GM18861 (cell line): ENCODE data around the gene FBF1.
"Not testable (repeated sequence)": the region's sequence is repeated elsewhere in the genome, so short reads cannot be mapped to it uniquely, and the experiment has no call there.

Experiments
- ATAC-seq: cut with Tn5 transposase; IDR thresholded peaks from one replicate; pipeline ENCODE4 v1.9.1; 2021; ENCODE audit not compliant: unreplicated experiment

The FBF1 gene

DNA sequence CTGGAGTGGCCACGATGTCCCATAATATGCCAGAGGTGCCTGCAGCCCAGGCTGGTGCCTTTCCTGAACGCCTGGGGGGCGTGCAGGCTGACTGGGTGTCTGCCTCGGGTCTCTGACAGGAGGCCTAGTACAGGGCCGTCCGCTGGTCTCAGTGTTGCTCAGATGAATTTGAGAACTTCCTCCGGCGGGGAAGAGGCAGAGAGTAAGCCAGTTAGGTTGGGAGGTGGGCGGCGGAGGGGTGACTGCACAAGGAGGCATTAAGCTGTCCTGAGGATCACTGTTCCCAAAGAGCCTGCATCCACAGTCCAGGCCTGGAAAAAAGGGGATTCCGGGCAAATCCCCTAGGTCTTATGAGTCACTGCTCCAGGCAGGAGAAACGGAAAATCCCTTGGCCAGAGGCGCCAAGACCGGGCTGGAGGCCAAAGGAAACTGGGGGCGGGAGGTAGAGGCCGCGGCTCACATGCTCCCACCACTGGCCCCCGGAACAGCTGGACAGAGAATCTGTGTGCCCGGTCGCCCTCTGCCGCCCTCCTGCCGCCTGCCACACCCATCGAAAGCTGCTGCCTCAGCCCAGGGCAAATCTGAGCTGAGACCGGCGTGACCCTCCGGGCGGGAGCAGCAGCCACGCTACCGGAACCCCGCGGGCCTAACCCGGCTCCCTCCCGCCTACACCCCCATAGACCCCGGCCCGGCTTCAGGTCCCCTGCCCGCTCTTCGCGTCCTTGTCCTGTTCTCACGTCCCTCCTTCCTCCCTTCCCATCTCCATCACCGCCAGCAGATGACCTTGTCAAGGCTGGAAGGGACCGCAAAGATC lies 63.7 kb downstream of the FBF1 start:
- no peak for ATAC-seq

DNA sequence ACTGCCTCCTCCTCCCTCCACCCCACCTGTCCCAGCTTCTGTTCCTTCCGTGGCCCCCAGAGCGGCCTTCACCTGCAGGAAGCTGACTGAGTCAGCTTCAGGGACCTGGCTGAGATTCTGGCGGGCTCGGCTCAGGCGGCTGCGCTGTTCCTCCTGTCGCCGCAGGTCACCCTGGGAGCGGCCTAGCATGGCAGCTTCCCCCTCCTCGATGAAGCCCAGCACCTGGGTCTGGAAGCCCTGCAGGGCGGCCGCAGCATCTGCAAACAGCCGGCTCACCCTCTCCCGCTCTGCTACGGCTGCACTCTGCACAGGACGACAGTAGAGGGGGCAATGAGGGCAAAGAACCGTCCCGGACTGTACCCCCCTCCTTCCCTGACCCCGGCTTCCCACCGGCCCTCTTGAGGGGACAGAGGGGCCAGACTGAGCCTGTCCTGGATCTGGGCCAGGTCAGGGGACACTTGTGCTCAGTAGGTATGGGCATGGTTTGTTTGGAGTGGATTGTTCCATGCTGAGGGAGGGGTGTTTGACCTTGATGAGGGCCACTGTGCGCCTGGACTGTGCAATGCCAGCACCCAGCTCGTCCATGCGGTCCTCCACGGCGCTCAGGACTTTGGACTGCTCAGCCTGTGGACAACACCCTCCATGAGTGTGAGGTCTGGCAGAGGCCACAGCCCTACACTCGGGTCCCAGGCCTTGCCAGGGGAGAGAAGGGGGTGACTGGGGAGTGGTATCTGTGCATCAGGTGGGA lies 64.5 kb downstream of the FBF1 start:
- ATAC-seq = no peak

DNA sequence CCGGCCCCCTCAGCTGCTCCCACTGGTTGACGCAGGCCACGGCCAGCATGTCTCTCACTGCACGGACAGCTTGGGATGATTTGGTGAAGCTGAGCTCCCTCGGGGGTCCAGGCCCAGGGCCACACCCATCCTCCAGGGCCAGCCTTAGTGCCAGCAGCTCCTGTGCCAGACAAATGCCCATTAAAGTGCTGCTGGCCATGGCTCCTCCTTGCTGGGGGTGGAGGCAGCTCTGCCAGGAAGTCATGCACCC lies 65.0 kb downstream of the FBF1 start:
- ATAC-seq = no peak

DNA sequence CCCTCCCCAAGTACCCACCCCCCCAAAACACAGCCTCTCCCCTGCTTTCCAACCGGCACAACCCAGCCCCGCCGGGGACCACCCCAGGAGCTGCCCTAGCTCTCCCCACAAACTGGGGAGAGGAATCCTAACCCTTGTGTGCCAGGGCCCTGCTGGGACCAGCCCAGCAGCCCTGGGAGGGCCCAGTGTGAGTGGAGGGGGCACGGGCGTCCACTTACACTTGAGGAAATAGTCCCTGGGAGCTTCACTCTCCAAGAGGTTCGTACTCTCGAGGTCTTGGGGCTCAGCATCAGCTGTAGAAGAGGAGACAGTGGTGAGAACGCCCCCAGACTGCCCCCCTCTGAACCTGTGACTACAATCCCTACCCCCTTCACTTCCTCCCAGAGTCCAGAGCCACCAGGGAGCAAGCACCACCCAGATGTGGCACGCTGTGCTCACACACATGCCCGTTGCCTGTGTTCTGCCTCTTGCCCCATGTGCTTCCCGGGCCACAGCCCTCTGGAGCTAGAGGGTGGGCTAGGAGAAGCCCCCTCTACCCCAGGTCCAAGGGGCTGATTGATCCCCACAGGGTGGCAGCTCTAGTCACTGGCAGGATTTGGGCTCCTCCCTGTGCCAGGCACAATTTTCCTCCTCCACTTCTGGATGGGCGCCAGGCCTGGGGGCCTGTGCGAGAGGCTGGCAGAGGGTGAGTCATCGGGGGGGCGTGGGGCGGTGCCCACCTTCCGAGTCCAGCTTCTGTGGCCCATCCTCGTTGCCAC lies 65.5 kb downstream of the FBF1 start:
- ATAC-seq = no peak

DNA sequence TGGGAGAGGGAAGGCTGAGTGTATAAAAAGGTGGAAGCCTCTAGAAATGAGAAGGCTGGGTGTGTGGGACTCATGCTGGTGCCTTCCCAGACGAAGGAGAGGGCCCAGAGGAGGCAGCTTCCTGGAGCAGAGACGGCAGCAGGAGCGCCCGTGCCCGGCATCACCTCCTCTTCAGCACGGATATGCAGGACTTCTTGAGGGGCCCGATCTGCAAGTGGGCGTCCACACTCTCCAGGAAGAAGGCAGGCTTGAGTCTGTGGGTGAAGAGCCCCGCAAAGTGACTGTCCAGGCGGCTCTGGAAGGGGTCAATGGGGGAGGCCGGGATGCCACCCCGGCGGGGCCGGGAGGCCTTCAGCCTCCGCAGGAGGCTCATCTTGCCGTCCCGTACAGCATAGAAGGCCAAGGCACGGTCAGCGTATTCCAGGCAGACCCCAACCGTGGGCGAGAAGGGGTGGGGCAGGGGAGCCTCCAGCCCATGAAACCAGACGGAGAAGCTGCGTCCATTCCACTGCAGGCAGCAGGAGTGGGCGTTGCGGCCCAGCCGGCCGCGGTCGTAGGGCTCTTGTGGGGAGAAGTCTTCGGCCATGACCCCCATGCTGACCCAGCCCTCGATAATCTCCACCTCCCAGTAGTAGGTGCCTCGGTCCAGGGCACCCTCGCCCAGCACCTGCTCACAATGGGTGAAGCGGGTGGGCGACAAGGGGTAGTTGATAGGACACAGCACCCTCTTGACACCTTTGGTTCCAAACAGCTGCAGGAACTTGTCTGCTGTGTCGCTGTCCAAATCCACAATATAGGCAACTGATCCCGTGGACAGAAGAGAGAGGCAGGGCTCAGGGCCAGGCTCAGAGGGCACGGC lies 66.3 kb downstream of the FBF1 start:
- no peak for ATAC-seq

DNA sequence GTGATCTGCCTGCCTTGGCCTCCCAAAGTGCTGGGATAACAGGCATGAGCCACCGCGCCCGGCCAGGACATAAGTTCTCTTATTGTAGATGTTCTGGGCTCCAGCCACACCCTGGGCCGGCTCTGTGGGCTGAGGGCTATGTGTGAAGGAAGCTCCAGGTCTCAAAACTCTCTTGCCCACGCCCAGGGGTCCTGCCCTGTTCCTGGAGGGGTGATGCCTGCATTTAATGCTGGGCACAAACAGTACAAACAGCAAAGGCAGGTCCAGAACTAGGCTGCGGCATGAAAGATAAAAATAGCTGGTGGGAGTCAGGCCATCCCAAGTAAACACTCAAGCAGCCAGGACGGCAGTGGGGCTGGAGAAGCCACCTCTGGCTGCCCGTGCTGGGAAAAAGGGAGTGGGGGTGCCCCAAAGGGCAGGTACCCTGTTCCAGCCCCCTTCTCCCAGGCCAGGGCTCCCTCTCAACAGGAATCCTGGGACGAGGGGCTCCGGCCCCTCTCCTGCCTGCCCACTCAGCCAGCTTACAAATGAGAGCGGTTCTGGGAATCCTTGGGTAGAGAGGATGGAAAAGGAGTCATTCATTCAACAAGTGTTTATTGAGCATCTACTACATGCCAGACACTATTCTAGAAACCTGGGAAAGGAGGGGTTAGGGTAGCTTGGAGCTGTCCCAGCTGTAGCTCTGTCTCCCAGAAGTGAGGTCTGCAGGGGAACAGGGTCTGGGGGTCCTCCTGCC lies 67.1 kb downstream of the FBF1 start:
- no peak for ATAC-seq

DNA sequence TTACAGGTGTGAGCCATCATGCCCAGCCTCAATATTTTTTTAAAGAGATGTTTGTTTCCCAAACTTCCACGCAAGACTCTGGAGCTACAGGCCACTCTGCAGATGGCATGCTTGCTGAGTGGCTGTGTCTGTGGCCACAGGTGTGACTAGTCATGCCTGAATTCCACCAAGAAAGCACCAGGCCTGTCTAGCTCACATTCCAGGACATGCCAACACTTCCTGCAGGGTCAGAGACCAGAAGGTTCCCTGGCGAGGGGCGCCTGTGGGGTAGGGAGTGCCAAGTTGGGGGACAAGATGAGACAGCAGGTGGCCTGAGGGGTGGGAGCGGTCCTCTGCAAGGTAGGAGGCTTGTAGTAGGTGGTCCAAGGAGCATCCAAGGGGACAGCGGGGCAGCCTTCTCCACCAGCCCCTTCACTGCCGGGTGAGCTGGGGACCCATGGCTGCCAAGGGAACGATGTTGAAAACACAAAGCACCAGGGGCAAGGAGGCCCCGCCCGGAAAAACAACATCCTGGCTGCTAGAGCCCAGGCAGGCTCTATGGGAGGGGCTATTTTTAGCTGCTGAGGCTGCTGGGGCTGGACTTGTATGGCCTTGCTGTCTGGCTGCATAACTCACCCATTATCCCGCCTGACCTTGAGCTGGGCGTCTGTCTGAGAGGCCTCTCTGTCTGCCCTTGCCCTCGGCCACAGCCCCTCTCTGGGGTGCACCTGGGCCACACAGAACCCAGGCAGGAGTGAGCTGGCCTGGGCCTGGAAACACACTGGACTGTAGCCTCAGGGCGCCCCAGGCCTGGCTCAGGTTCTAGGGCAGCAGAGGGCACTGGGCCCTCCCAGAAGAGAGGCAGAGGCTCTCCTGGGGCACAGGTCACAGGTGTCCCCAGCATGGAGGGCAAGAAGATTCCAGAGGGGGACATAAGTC lies 68.1 kb downstream of the FBF1 start:
- no peak for ATAC-seq

DNA sequence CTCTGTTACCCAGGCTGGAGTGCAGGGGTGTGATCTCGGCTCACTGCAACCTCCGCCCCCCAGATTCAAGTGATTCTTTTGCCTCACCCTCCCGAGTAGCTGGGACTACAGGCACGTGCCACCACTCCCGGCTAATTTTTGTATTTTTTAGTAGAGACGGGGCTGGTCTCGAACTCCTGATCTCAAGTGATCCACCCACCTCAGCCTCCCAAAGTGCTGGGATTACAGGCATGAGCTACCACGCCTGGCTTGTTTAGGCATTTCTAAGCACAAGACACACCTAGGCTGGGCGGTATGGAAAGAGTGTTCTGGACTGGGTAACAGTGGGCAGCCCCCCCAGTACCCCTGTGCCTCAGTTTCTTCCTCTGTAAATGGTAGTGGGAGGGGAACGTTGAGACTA lies 70.6 kb downstream of the FBF1 start:
- not testable (repeated sequence) for ATAC-seq

DNA sequence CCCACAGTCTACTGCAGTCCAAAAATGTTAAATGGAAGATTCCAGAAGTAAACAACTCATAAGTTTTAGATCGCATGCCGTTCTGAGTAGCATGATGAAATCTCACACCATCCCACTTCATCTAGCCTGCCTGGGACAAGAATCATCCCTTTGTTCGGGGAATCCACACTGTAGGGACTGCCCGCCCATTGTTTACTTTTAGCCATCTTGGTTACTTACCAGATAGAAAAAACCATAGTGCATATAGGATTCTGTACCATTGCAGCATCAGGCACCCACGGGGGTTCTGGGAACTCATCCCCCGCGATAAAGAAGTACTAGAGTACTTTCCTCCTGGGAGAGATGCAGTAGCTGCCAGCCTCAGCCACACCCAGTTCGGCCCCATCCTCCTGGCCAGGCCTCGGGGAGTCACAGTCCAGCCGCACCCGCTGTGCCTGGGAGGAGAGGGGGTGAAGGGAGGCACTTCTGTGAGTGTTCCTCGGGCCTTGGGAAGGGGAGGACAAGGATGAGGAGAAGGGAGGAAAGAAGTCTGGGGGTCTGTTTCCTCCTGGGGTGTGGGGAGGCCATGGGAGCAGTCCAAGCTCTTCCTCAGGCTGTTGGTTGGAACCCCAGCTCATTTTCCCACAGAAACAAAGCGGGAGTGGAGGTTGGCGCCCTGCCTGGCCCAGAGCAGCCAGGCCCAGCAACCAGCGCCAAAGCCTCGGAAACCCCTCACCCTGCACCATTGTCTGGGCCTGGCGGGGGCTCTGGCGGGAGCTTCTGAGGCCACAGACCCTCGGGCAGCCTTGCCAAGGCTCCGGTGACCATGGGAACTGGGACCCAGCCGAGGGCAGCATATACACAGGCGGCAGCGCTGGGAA lies 71.3 kb downstream of the FBF1 start:
- ATAC-seq = no peak

DNA sequence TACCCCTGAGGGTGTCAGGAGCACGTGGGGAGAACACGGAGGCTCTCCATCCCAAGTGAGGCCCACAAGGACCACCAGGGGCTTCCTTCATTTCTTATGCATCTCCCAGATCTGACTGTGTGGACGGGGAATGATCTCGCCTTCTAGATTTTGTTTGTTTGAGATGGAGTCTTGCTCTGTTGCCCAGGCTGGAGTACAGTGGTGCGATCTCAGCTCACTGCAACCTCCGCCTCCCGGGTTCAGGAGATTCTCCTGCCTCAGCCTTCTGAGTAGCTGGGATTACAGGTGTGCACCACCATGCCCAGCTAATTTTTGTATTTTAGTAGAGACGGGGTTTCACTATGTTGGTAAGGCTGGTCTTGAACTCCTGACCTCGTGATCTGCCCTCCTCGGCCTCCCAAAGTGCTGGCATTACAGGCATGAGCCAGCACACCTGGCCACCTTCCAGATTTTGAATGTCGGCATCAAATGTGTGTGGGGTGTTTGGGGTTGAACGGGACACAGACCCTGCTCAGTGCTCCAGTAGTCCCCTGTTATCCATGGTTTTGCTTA lies 72.0 kb downstream of the FBF1 start:
- ATAC-seq = not testable (repeated sequence)

DNA sequence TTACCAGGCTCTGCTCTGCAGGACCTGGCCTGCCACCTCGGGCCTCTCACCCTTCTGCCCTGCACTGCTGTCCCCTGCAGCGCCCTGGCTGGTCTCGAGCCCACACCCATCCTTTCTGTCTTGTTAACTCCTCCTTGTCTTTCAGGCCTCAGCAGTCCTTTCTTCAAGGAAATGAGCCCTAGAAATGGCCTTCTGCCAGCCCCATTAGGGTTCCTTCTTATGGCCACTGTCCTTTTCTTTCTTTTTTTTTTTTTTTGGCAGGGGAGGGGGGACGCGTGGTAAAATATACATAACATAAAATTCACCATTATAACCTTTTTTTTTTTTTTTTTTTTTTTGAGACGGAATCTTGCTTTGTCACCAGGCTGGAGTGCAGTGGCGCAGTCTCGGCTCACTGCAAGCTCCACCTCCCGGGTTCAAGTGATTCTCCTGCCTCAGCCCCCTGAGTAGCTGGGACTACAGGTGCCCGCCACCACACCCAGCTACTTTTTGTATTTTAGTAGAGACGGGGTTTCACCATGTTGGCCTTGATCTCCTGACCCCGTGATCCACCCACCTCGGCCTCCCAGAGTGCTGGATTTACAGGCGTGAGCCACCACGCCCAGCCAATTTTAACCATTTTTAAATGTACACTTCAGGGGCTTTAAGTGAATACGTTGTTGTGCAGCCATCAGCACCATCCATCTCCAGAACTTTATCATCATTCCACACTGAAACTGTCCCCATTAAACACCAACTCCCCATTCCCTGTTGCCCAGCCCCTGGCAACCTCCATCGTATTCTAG lies 75.2 kb downstream of the FBF1 start:
- ATAC-seq = not testable (repeated sequence)

DNA sequence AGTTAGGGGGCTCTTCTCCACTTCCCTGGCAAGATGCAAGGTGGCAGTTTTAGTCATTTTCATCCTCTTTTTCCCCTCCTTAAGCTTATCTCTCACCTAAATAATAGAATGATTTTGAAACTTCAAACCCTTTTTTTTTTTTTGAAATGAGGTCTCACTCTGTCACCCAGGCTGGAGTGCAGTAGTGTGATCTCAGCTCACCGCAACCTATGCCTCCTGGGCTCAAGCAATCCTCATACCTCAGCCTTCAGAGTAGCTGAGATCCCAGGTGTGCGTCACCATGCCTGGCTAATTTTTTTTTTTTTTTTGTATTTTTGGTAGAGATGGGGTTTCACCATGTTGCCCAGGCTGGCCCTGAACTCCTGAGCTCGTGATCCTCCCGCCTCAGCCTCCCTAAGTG lies 76.0 kb downstream of the FBF1 start:
- ATAC-seq = peak; percentile 2

DNA sequence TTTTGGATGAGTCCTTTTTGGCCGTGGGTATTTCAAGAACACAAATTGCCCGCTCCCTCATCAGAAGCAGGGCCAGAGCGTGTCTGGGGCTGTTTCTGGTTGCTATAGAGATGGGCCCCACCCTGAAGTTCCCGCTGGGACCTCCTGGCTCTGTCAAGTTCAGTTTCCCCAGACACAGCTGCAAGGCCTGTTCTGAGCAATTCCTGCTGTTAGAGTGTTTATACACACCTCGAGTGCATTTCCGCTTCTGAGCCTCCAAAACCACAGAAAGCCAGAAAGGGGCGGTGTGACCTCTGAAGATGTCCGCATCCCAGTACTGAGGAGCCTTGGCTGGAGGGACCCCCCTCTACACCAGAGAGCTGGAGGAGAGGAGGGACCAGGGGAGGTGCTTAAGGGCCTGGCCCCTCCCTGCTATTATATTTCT lies 76.4 kb downstream of the FBF1 start:
- ATAC-seq = peak; percentile 70

DNA sequence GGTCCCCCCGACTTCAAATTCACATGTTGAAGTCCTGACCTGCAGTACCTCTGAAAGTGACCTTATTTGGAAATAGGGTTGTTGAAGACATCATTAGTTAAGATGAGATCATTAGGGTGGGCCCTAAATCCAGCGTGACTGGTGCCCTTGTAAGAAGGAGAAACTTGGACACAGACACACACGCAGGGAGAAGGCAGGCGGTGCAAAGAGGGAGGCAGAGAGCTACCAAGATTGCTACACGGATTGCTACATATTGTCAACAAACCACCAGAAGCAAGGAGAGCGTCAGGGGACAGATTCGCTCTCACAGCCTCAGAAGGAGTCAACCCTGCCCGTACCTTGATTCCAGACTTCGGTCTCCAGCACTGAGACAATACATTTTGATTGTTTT lies 78.9 kb downstream of the FBF1 start:
- ATAC-seq = no peak
